HG03378 (cell line): ENCODE measurements around the gene FBXO47.
"Not testable (repeated sequence)": the region's sequence is repeated elsewhere in the genome, so short reads cannot be mapped to it uniquely, and the experiment has no call there.

ENCODE experiments used
- ATAC-seq: cut with Tn5 transposase; IDR thresholded peaks from one replicate; pipeline ENCODE4 v1.9.1; 2021; ENCODE audit warnings: mild to moderate bottlenecking, moderate library complexity; ENCODE audit not compliant: unreplicated experiment

FBXO47 gene

DNA sequence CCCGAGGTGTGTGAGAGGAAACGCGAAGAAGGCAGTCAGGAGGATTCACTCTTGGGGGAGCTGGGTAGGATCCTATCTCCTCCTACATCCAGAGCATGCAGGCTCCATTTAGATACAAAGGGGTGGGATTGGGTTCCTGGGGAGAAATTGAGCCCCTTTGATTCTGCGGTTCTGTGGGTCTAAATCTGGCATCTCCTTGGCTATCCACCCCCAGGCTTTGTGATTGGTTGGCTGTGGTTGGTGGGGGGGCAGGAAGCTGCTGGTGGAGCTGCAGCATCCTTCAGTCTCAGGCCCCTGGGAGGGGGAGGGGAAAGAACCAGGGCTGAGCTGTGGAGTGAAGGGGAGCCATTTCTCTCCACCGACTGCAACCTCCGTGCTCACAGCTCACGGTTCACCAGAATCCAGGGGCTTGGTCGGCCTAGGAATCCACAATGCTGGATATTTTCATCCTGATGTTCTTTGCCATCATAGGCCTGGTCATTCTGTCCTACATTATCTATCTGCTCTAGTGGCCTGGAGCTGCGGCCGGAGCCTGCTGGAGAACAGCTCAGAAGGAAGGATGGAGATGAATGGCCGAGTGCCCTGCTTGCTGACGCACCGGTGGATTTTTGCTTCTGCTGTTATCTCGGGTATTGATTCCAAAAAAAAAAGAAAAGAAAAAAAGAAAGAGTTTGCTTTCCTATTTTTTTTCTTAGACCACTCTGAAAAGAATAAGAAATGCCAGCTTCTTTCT lies 41.8 kb downstream of the FBXO47 start, which contains the start of gene LASP1NB:
Gene LASP1NB, plus strand, starts transcription at position 352 of the 733 bp plus-strand sequence.
- no peak for ATAC-seq

DNA sequence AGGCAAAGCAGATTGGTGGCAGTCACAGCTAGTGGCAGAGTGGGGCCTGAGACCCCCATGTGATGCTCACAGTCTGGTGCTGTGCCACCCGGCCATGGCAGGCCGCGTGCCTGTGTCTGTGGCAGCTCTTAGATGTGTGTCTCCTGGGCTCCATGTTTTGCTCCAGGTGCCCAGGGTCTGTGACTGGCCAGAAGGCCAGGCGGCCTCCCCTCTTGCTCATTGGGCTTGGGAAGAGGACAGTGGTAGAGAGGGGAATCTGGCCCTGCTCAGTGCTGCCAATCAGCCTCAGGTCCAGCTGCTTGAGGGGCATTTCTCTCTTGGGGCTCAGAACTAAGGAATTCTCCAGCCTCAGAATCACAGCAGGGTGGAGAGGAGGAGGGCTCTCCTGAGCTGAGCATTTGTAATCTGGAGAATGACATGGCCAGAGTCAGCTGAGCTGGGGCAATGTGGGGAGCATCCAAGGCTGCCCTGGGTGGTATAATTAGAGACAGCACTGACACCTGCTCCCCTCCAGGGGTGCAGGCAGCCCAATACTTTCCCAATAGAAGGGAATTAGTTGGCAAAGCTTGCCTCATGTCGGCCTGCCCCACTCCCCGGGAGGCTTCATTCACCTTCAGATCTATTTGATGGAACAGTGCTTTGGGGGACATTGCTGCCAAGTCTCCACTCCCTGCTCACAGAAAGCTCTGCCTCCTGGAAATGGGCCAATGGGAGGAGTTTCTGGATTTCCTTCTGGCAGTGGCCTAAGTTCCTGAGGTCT lies 44.5 kb downstream of the FBXO47 start:
- no peak for ATAC-seq

DNA sequence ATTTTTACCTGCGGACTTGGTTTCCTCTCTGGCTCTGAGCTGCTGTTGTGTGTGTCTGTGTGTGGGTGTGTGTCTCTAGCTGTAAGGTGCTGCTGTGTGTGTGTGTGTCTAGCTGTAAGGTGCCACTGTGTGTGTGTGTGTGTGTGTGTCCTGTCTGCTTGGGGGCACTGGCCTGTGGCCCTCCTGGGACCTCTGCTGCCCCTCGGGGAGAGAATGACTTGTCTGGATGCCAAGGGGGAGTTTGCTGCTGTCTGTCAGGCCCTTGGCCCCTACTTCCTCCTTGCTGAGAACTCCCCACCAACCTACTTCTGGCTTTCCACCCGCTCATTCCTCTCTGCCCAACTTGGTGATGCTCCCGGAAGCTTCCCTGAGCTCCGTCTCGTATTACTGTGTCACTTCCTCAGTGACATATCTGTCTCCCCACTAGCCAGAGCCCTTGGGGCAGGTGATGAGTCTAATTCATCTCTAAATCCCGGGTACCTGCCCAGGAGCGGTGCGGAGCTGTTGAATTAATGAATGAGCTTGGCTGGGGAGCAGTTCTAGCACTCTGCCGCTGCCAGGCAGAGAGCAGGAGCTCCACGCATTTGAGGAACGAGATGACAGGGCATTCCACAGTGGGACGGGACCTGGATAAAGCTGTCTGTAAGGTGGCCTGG lies 45.3 kb downstream of the FBXO47 start:
- ATAC-seq = no peak

DNA sequence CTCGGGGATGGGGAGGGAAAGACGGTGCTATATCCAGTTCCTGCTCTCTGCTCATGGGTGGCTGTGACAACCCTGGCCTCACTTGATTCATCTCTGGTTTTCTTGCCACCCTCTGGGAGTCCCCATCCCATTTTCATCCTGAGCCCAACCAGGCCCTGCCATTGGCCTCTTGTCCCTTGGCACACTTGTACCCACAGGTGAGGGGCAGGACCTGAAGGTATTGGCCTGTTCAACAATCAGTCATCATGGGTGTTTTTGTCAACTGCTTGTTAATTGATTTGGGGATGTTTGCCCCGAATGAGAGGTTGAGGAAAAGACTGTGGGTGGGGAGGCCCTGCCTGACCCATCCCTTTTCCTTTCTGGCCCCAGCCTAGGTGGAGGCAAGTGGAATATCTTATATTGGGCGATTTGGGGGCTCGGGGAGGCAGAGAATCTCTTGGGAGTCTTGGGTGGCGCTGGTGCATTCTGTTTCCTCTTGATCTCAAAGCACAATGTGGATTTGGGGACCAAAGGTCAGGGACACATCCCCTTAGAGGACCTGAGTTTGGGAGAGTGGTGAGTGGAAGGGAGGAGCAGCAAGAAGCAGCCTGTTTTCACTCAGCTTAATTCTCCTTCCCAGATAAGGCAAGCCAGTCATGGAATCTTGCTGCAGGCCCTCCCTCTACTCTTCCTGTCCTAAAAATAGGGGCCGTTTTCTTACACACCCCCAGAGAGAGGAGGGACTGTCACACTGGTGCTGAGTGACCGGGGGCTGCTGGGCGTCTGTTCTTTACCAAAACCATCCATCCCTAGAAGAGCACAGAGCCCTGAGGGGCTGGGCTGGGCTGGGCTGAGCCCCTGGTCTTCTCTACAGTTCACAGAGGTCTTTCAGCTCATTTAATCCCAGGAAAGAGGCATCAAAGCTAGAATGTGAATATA lies 46.6 kb downstream of the FBXO47 start:
- no peak for ATAC-seq

DNA sequence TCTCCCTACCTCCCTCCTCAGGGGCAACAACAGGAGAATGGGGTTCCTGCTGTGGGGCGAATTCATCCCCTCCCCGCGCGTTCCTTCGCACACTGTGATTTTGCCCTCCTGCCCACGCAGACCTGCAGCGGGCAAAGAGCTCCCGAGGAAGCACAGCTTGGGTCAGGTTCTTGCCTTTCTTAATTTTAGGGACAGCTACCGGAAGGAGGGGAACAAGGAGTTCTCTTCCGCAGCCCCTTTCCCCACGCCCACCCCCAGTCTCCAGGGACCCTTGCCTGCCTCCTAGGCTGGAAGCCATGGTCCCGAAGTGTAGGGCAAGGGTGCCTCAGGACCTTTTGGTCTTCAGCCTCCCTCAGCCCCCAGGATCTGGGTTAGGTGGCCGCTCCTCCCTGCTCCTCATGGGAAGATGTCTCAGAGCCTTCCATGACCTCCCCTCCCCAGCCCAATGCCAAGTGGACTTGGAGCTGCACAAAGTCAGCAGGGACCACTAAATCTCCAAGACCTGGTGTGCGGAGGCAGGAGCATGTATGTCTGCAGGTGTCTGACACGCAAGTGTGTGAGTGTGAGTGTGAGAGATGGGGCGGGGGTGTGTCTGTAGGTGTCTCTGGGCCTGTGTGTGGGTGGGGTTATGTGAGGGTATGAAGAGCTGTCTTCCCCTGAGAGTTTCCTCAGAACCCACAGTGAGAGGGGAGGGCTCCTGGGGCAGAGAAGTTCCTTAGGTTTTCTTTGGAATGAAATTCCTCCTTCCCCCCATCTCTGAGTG lies 47.7 kb downstream of the FBXO47 start:
- ATAC-seq = no peak

DNA sequence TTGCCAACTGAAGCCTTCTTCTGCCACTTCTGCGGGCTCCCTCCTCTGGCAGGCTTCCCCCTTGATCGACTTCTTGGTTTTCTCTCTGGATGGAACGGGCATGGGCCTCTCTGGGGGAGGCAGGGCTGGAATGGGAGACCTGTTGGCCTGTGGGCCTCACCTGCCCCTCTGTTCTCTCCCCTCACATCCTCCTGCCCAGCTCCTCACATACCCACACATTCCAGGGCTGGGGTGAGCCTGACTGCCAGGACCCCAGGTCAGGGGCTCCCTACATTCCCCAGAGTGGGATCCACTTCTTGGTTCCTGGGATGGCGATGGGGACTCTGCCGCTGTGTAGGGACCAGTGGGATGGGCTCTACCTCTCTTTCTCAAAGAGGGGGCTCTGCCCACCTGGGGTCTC lies 48.3 kb downstream of the FBXO47 start:
- no peak for ATAC-seq

DNA sequence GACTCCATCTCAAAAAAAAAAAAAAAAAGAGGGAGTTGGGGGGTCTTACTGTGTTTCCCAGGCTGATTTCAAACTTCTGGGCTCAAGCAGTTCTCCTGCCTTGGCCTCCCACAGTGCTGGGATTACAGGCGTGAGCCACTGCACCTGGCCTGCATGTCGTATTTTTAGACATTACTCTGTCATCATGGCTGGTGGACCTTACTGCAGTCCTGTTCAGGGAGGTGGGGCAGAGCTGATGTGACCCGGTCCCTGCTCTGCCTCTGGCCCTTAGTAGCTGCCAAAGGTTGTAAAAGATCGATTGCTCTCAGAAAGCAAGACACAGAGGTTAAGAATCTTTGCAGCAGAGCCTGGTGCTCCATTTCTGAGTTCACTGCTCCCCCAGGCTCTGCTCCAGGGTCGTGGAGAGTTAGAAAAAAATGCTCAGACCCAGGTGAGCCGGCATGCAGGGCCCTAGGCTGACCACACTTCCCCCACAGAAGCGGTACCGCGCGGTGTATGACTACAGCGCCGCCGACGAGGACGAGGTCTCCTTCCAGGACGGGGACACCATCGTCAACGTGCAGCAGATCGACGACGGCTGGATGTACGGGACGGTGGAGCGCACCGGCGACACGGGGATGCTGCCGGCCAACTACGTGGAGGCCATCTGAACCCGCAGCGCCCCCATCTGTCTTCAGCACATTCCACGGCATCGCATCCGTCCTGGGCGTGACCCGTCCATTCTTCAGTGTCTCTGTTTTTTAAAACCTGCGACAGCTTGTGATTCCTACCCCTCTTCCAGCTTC lies 48.9 kb downstream of the FBXO47 start:
- ATAC-seq = no peak

DNA sequence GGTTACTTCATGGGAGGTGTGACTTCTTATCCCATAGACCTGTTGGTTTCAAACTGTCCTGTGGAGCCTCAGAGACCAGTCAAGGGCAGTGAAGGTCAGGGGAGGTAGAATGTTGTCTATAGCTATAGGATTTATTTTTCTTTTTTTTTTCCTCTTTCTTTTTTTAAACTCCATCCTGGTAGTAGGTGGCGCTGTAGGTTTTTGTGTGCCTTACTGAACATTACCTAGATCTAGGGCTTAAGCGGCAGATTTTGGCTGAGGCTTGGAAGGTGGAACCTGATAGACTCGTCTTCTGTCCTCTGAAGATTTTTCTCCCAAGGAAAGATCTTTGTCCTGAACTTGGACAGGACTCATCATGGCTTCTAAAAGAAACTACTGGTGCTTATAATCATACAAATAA lies 49.9 kb downstream of the FBXO47 start:
- ATAC-seq = no peak

DNA sequence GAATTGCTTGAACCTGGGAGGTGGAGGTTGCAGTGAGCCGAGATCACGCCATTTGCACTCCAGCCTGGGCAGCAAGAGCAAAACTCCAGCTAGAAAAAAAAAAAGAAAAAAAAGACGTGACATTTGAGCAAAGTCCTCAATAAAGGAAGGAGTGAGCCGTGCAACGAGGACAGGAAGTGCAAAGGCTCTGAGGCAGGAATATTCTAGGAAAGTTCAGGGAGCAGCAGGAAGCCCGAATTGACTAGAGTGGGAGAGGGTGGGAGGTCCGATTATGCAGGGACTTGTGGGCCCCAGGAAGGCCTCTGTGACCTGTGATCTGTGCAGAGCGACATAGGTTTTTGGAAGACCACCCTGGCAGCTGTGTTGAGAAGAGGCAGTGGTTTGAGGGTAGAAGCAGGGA lies 50.4 kb downstream of the FBXO47 start:
- no peak for ATAC-seq

DNA sequence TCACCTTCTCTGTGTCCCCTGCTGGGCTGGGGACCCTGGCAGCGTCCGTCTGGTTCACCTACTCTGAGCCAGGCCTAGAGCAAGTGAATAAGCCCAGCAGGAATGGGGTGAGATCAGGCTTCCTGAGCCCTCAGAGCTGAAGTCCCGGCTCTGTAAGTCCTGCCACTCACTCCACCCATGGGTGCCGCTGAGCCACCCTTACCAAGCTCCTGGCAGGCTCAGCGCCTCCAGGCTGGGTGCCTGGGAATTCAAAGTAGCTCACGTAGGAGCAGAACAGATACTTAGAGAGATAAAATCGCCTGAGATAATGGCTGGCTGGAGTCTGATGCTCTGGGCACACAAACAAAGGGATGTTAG lies 51.6 kb downstream of the FBXO47 start:
- ATAC-seq = no peak

DNA sequence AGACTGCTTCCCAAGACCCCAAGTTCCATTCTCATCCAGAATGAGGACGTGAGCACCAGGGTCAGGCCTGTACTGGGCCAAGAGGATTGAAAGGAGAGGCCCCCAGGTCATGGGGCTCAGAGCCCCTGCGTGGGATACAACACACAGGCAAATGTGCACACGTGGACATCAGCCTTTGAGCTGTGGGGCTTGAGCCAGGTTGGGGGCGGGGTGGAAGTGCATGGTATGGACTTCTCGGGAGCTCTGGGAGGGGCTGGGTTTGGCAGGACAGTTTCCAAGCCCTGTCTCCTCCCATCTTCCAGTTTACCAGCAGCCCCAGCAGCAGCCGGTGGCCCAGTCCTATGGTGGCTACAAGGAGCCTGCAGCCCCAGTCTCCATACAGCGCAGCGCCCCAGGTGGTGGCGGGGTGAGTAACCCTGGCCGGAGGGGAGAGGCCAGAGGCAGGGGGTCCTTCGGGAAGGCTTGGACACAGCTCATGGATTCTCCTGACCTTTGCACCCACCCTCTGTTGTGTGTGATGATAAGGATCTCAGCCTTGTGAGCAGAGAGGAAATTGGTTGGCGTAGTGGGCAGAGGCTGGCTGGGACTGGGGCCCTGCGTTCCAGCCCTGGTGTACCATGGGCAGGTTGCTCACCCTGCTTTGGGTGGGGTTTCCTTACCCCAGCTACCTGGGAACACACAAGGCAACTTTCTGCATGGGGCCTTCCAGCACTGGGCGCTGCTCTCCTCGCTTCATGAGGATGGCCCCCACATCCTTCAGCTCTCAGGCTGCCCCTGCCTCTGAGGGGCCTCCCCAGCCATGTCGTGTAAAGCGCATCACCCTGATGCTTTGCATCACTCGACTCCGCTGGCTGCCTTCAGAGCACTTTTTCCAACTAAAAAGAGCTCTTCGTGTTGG lies 52.2 kb downstream of the FBXO47 start:
- ATAC-seq = no peak

DNA sequence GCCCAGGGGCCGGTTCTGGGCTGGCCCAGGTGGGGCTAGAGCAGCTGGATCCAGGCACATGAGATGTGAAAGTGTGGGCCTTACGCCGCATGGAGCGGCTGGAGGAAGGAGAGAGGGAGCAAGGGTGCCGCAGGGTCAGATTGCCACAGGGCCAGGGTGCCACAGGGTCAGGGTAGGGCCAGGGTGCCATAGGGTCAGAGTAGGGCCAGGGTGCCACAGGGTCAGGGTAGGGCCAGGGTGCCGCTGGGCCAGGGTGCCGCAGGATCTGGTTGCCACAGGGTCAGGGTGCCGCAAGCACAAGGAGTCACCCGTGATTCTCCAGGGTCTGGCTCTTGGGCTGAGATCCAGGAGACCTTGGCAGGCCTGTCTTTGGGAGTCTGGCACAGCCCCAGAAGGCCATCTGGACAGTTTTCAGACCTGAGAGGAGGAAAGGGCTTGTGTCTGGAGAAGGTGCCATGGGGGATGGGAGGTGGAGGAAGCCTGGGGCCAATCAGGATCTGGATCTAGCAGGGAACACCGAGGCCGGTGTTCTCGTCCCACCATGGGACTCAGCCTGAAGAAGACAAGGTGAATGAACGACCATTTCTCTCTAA lies 54.9 kb downstream of the FBXO47 start:
- ATAC-seq = no peak

DNA sequence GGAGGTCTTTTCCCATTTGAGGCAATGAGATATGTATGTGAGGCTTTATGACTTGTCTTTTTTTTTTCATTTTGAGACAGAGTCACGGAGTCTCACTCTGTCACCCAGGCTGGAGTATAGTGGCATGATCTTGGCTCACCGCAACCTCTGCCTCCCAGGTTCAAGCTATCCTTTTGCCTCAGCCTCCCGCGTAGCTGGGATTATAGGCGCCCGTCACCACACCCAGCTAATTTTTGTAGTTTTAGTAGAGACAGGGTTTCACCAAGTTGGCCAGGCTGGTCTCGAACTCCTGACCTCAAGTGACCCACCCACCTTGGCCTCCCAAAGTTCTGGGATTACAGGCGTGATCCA lies 55.5 kb downstream of the FBXO47 start:
- not testable (repeated sequence) for ATAC-seq

DNA sequence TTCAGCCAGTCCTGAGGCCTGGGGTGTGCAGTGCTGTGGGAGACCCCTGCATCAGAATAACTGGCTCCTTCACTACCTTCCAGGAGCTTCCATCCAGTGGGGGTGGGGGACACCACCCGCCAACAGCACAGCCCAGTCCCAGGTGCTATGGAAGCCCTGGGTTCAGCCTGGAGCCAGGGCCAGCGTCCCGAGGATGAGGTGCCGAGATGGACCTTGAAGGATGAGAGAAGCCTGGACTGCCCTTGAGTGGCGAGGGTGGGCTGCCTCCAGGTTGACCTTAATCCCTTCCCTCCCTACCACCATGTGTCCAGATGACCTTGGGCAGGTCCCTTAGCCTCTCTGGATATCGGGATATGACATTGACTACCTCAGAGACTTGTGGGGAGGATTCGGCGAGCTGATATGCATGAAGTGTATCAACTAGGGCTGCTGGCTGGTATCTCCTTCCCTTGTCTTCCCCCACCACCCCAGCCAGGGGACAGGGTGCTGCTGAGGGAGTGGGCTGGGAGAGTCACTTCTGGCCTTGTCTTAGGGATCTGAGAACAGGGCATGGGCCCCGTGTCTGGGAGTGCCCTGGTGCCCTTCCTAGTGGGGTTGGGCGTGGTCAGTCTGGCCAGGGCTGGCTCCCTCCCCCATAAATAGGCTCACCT lies 56.0 kb downstream of the FBXO47 start:
- ATAC-seq = no peak

DNA sequence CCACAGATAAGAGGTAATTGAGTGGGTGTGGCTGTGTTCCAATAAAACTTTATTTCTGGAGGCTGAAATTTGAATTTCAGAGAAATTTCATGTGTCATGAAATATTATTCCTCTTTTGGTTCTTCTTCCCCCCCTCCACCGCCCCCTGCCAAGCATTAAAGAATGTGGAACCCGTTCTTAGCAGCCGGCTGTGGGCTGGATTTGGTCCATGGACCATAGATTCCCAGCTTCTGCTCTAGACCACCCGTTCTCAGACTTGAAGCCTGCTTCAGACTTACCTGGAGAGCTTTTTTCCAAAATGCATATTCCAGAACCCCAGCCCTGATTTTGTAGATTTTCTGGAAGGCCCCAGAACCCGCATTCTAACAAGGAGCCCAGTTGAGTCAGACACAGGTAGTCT lies 56.9 kb downstream of the FBXO47 start:
- ATAC-seq = no peak

DNA sequence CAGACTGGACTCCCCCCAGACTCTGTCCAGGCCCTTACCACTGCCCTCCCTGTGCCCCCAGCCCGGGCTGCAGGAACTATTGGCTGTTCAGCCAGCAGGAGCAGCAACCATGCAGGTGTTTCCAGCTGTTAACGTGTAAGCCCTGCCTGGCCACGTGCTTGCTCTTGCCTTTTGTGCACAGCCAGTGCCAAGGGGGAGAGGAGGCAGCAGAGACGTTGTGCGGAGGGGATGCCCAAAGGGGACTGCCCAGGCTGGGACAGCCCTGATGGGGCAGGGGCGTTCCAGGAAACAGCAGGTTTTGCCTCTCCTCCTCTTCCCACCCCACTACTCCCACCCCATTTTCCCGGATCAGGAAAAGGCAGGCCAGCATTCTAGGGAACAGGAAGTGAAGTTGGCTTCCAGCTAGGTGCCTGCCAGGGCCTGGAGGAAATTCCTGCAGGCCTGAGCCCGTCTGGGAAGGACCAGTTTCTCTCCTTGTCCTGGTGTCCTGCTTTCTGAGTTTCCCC lies 58.5 kb downstream of the FBXO47 start:
- no peak for ATAC-seq

DNA sequence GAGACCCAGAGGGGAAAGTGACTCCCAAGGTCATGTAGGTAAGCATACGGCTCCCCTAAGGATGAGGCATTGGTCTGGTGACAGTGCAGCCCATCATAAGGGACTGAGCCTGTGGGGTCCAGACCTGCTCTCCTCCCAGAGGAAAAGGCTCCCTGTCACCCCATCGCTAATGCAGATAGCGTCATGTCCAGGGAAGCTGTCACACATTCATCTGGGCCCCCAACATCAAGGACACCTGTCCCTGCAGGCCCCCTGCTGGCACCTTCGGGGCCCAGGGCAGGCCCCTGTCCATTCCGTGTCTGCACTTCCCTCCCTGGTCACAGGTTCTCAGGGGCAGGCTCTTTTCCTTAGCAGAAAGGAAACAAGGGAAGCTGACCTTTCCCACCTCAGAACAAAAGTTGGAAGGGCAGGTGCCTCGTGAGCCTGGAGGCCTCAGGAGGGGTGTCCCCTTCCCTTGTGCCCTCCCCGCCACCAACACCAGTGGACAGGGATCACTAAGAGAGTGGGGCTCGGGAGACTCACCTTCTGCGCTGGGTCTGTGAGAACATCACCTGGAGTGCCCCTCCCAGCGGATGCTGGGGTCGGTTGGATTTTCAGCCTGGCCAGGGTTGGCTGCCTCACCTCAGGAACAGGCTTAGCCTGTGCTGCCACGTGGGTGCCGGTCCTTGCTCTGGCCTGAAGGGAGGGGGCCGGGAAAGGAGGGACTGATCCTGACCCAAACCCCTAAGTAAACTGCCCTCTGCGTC lies 59.1 kb downstream of the FBXO47 start:
- ATAC-seq = no peak
